Measurements from ENCODE around the gene DNAJC7.
"Not testable (repeated sequence)": the region's sequence is repeated elsewhere in the genome, so short reads cannot be mapped to it uniquely, and the experiment has no call there.

- not testable (repeated sequence) for TF ChIP-seq POLR2AphosphoS5, CTCF, POLR2A (IDR thresholded peaks at IDR 0.05)
These were observed 3.6 kb upstream of the DNAJC7 start for GRCh38 chr17:42020845-42021244.
